Choroid plexus epithelial cell (primary cell): ENCODE results near the gene LRRFIP2.
A peak's percentile ranks its signal among the peaks of the same experiment; 100 is the strongest.
"Not testable (repeated sequence)": the region's sequence is repeated elsewhere in the genome, so short reads cannot be mapped to it uniquely, and the experiment has no call there.

ENCODE experiments used
- DNase-seq: peaks from one replicate; pipeline ENCODE4 v3.0.0-alpha.2; 2010; ENCODE audit warnings: low read depth
- H3K4me3 ChIP-seq: 2 replicates; pipeline ENCODE4 v1.5.1; 2011; ENCODE audit warnings: low read depth, mild to moderate bottlenecking, control low read depth, low read length, moderate library complexity
- CTCF ChIP-seq: conservative IDR thresholded peaks from 2 replicates; pipeline ENCODE4 v1.5.1; 2011; ENCODE audit warnings: low read depth, mild to moderate bottlenecking, control low read depth, inconsistent platforms, low read length, moderate library complexity

The LRRFIP2 gene

GRCh38 chr3:37129871-37130270 is 44.5 kb downstream of the LRRFIP2 start:
- TF ChIP-seq CTCF = no peak
- no peak overlapping the region for H3K4me3 ChIP-seq
- no peak for DNase-seq

- no peak overlapping the region for H3K4me3 ChIP-seq
- TF ChIP-seq CTCF = no peak
- DNase-seq = no peak
These were observed 47.0 kb downstream of the LRRFIP2 start for GRCh38 chr3:37127340-37127739.

GRCh38 chr3:37126856-37127255 is 47.5 kb downstream of the LRRFIP2 start:
- no peak for DNase-seq
- H3K4me3 ChIP-seq = no peak overlapping the region
- no peak for TF ChIP-seq CTCF

- H3K4me3 ChIP-seq = no peak overlapping the region
- TF ChIP-seq CTCF = no peak
- DNase-seq = no peak
These were observed 48.9 kb downstream of the LRRFIP2 start for GRCh38 chr3:37125195-37126073.

GRCh38 chr3:37124435-37124834 is 49.9 kb downstream of the LRRFIP2 start:
- no peak overlapping the region for H3K4me3 ChIP-seq
- peak; percentile 42 for DNase-seq
- TF ChIP-seq CTCF = no peak

GRCh38 chr3:37123292-37123691 is 51.1 kb downstream of the LRRFIP2 start:
- TF ChIP-seq CTCF = no peak
- no peak for DNase-seq
- no peak overlapping the region for H3K4me3 ChIP-seq

- DNase-seq, H3K4me3 ChIP-seq: not testable (repeated sequence)
These were observed 52.3 kb downstream of the LRRFIP2 start for GRCh38 chr3:37122069-37122468.
